ENCODE results near the gene IDH3B.

Gene IDH3B

GRCh38 chr20:2656471-2657117 is 7.4 kb downstream of the IDH3B start:
- DNase-seq (ENCODE audit: low spot score), result no peak

- no peak for DNase-seq (ENCODE audit: low spot score)
These were observed 8.5 kb downstream of the IDH3B start for GRCh38 chr20:2655331-2656116.

- no peak for DNase-seq (ENCODE audit: low spot score)
These were observed 9.2 kb downstream of the IDH3B start for GRCh38 chr20:2654831-2655230.

GRCh38 chr20:2654384-2654822 is 9.6 kb downstream of the IDH3B start:
- DNase-seq (ENCODE audit: low spot score), result no peak

- DNase-seq (ENCODE audit: low spot score), result no peak
These were observed 10.2 kb downstream of the IDH3B start for GRCh38 chr20:2653556-2654383.

GRCh38 chr20:2652724-2653555 is 11.1 kb downstream of the IDH3B start:
- DNase-seq (ENCODE audit: low spot score), result peak; percentile 14

GRCh38 chr20:2651772-2652723 is 12.0 kb downstream of the IDH3B start, which contains the start of gene NOP56:
Gene NOP56 (plus strand): TSS chr20:2652632. CDS start chr20:2652661, 29 bp downstream.
- peak; percentile 92 for DNase-seq (ENCODE audit: low spot score)

GRCh38 chr20:2643708-2644107 is 20.3 kb downstream of the IDH3B start:
- DNase-seq (ENCODE audit: low spot score), result no peak

GRCh38 chr20:2640899-2641298 is 23.1 kb downstream of the IDH3B start:
- DNase-seq (ENCODE audit: low spot score), result no peak

- DNase-seq (ENCODE audit: low spot score), result no peak
These were observed 23.8 kb downstream of the IDH3B start for GRCh38 chr20:2640260-2640659.

- DNase-seq (ENCODE audit: low spot score), result no peak
These were observed 26.8 kb downstream of the IDH3B start for GRCh38 chr20:2637246-2637645.

GRCh38 chr20:2633381-2633780 is 30.6 kb downstream of the IDH3B start:
- no peak for DNase-seq (ENCODE audit: low spot score)

- no peak for DNase-seq (ENCODE audit: low spot score)
These were observed 32.8 kb downstream of the IDH3B start for GRCh38 chr20:2631228-2631627.

- DNase-seq (ENCODE audit: low spot score), result peak; percentile 87
These were observed 37.0 kb downstream of the IDH3B start for GRCh38 chr20:2626853-2627541.

GRCh38 chr20:2625062-2625461 is 39.0 kb downstream of the IDH3B start:
- no peak for DNase-seq (ENCODE audit: low spot score)

- DNase-seq (ENCODE audit: low spot score), result no peak
These were observed 39.8 kb downstream of the IDH3B start for GRCh38 chr20:2624190-2624589.

- DNase-seq (ENCODE audit: low spot score), result peak; percentile 57
These were observed 43.9 kb downstream of the IDH3B start for GRCh38 chr20:2619961-2620595.

- no peak for DNase-seq (ENCODE audit: low spot score)
These were observed 44.7 kb downstream of the IDH3B start for GRCh38 chr20:2619337-2619736.

- DNase-seq (ENCODE audit: low spot score), result no peak
These were observed 45.2 kb downstream of the IDH3B start for GRCh38 chr20:2618815-2619214.
